Fibroblast of lung (primary cell): ENCODE measurements around the gene MYOM1.

Experiments
- EZH2 ChIP-seq: IDR thresholded peaks from 2 replicates; pipeline ENCODE4 v1.5.1; 2012; ENCODE audit warnings: low read length, control low read depth, mild to moderate bottlenecking; ENCODE audit errors: missing control alignments
- TF ChIP-seq, protein P1 (sequence below), 2 donors: IDR thresholded peaks in 1 of 2; conservative IDR thresholded peaks in 1 of 2; 1 replicate in 1 of 2; 2 replicates in 1 of 2; pipeline ENCODE4 v1.5.1; 2011 to 2012; ENCODE audit warnings: low read length in 2 of 2, control low read depth in 1 of 2, inconsistent platforms in 1 of 2, low read depth in 1 of 2, mild to moderate bottlenecking in 1 of 2

DNA sequence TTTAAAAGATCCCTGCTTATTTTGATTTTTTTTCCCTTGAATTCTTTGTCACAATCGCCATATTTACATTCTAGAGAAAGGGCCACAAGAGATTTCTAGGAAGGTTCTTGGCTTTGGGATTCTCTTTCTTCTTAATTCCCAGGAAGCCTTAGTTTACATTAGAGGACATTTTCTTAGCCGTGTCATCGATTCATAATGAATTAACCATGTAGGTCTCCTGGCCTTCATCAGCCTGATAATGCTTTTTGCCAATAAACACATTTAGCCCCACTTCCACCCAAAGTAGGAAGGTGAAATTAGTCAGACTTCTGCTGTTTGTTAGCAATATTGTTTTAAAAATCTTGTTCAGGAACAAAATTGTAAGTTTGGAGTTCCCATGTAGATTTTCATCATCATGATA is 135.6 kb downstream of the MYOM1 start:
- TF ChIP-seq, protein P1, sequence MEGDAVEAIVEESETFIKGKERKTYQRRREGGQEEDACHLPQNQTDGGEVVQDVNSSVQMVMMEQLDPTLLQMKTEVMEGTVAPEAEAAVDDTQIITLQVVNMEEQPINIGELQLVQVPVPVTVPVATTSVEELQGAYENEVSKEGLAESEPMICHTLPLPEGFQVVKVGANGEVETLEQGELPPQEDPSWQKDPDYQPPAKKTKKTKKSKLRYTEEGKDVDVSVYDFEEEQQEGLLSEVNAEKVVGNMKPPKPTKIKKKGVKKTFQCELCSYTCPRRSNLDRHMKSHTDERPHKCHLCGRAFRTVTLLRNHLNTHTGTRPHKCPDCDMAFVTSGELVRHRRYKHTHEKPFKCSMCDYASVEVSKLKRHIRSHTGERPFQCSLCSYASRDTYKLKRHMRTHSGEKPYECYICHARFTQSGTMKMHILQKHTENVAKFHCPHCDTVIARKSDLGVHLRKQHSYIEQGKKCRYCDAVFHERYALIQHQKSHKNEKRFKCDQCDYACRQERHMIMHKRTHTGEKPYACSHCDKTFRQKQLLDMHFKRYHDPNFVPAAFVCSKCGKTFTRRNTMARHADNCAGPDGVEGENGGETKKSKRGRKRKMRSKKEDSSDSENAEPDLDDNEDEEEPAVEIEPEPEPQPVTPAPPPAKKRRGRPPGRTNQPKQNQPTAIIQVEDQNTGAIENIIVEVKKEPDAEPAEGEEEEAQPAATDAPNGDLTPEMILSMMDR (conservative IDR thresholded peaks at IDR 0.05 in 1 of 2, IDR thresholded peaks at IDR 0.05 in 1 of 2; ENCODE audit: low read depth in 1 of 2, low read length in 2 of 2), result no peak
- no peak for TF ChIP-seq EZH2
